GM18909 (cell line): ENCODE data around the gene PLD1.

Experiments used
- ATAC-seq: cut with Tn5 transposase; IDR thresholded peaks from one replicate; pipeline ENCODE4 v1.9.1; 2021; ENCODE audit warnings: mild to moderate bottlenecking; ENCODE audit not compliant: unreplicated experiment, poor library complexity

Gene PLD1

GRCh38 chr3:171802590-171802956 lies 7.7 kb downstream of the PLD1 start:
- peak; percentile 41 for ATAC-seq

- ATAC-seq = no peak
These were observed 8.3 kb downstream of the PLD1 start for GRCh38 chr3:171801738-171802589.

GRCh38 chr3:171799501-171799900 lies 10.8 kb downstream of the PLD1 start:
- no peak for ATAC-seq

DNA sequence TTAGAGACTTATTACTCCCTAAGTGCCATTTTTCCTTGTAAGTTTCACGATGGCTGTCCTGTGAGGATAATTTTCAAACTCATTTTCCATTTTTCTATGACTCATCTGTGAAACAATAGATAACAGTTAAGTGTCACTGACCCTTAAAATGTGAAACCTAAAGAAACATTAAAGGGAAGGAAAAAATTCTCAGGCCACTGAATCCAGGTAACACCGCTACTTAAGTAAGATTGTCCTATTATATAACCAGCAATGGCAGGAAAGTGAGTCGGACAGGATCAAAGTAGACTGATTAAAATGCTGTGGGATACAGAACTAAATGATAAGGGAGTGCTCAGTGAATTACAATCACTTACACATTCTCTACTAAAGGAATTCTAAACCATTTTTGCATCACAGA lies 12.4 kb downstream of the PLD1 start:
- peak; percentile 35 for ATAC-seq

GRCh38 chr3:171797265-171797679 lies 13.0 kb downstream of the PLD1 start:
- ATAC-seq = peak; percentile 80

DNA sequence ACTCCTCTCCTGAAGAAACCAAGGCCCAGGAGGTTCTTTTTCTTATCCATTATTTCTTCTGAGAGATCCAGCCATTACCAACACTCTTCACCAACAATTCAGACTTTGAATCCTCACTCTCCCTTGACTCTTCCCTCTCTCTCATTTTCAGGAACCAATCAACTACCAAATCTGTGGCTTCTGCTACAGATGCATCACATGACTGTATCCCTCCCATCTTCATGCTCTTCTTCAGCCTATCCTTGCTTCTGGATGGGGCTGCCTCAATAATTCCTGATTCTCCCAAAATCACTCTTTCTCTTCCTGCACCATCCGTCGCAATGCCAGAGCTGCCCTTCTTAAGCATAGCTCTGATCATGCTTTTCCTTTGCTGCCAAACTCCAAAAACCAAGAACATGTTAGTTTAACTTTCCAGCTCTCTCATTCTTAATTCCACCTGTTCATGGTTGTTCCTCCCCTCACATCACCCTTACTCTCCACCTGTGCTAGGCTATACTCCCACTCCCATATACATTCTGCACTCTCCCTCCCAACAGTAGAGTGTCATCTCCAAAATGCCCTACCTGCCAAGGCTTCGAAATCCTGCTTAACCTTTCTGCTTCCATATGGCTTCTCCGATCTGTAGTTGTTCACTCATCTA lies 13.5 kb downstream of the PLD1 start:
- ATAC-seq = no peak

- ATAC-seq = no peak
These were observed 17.8 kb downstream of the PLD1 start for GRCh38 chr3:171792531-171792930.

GRCh38 chr3:171791692-171792076 lies 18.6 kb downstream of the PLD1 start:
- no peak for ATAC-seq

GRCh38 chr3:171790898-171791691 lies 19.2 kb downstream of the PLD1 start:
- ATAC-seq = no peak

- no peak for ATAC-seq
These were observed 19.7 kb downstream of the PLD1 start for GRCh38 chr3:171790574-171790897.

DNA sequence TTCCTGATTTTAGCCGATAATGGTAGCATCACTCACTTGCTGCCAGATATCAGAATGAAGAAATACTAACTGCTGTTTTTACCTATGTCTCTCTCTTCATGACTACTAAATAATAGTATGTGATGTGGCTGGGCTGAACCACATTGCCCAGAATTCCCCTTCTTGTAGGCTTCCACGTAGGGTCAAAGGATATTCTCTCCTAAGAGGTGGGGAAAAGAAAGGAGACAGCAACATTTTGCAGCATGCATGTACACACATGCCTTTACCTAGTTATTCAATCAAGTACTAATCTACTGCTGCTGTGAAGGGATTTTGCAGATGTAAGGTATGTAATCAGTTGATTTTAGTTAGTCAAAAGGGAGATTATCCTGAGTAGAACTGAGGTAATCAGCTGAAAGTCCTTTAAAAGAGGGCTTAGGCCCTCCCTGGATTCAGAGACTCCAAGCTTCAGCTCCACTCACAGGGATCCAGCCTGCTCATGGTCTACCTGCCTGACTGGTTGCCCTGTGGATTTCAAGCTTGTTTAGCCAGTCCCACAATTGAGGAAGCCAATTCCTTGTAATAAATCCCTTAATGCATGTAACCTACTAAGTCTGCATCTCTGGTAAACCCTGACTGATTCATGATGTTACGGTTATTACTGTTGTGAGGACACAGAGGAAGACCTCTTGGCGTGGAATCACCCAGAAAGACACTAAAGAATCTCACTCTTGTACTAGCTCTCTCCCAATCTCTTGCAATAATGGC lies 20.4 kb downstream of the PLD1 start:
- no peak for ATAC-seq

- no peak for ATAC-seq
These were observed 21.5 kb downstream of the PLD1 start for GRCh38 chr3:171788546-171789351.

DNA sequence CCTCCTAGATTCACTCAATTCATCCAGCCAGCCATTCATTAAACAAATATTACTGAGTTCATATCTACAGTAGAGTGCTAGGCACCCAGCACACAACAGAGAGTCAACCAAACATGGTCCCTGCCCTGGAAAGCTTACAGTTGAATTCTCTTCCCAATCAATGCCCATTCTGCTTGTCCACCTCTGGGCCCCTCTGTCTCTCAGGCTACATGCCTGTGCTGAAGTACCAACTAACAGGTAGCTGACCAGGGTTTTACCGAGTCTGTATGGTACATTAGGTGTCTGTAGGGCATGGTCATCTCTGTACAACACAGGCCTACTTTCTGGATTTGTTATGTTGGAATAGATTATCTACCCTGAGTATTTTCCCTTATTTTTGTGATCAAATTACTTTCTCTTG lies 23.3 kb downstream of the PLD1 start:
- no peak for ATAC-seq

- no peak for ATAC-seq
These were observed 25.3 kb downstream of the PLD1 start for GRCh38 chr3:171784937-171785336.

DNA sequence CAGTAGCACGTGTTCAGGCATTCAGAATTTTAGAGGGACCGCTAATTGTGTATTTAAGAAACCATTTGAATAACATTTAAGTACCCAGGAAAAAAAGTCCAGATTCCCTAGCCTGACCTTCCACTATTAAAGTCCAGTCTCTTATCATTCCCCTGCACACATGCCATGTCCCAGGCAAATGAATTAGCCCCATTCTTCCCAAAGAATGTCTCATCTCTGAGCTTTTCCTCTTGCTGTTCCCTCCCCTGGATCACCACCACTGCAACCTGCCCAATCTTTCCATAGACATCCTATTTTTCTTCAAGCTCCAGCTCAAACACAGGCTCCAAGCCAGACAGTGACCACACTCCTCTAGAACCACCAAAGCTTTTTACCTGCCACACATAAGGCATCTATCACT lies 25.9 kb downstream of the PLD1 start:
- no peak for ATAC-seq

DNA sequence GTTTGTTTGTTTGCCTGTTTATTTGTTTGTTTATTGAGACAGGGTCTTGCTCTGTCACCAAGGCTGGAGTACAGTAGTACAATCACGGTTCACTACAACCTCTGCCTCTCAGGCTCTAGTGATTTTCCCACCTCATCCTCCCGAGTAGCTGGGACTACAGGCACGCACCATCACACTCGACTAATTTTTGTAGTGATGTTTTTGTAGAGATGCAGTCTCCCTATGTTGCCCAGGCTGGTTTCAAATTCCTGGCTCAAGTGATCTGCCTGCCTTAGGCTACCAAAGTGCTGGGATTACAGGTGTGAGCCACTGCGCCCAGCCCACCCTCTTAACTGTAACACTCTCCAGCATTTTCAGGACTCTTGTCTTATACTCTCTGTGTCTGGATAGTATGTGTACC lies 26.7 kb downstream of the PLD1 start:
- no peak for ATAC-seq

GRCh38 chr3:171783086-171783485 lies 27.2 kb downstream of the PLD1 start:
- ATAC-seq = no peak

- ATAC-seq = no peak
These were observed 27.7 kb downstream of the PLD1 start for GRCh38 chr3:171782617-171783016.

- ATAC-seq = no peak
These were observed 28.6 kb downstream of the PLD1 start for GRCh38 chr3:171781711-171782127.

DNA sequence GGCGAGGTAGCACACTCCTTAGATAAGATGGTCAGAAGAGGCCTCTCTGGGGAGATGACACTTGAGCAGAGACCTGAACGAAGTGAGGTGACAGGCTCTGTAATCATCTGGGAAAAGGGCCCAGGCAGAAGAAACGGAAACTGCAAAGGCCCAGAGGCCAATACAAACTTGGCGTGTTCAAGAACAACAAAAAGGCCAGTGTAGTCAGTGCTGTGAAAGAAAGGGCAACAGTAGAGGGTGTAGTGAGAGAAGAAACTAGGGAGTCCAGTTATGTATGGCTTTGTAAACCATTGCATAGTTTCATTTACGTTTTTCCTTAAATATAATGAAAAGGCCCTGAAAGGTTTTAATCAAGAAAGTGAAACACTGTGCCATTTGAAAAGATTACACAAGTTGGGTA lies 31.8 kb downstream of the PLD1 start:
- ATAC-seq = no peak
